Epithelial cell of esophagus (primary cell): ENCODE results near the gene NOP56.
A peak's percentile ranks its signal among the peaks of the same experiment; 100 is the strongest.
"Not testable (repeated sequence)": the region's sequence is repeated elsewhere in the genome, so short reads cannot be mapped to it uniquely, and the experiment has no call there.

Source experiments
- DNase-seq: peaks from one replicate; pipeline ENCODE4 v3.0.0; 2010; ENCODE audit warnings: low read depth
- H3K4me3 ChIP-seq: 2 replicates; pipeline ENCODE4 v1.5.1; 2011; ENCODE audit warnings: mild to moderate bottlenecking, low read length, control low read depth
- TF ChIP-seq, protein P1 (sequence below): IDR thresholded peaks from 2 replicates; pipeline ENCODE4 v1.5.1; 2011; ENCODE audit warnings: low read depth, mild to moderate bottlenecking, low read length, control low read depth, inconsistent platforms; ENCODE audit not compliant: insufficient read depth; ENCODE audit errors: missing control alignments

NOP56 gene

DNA sequence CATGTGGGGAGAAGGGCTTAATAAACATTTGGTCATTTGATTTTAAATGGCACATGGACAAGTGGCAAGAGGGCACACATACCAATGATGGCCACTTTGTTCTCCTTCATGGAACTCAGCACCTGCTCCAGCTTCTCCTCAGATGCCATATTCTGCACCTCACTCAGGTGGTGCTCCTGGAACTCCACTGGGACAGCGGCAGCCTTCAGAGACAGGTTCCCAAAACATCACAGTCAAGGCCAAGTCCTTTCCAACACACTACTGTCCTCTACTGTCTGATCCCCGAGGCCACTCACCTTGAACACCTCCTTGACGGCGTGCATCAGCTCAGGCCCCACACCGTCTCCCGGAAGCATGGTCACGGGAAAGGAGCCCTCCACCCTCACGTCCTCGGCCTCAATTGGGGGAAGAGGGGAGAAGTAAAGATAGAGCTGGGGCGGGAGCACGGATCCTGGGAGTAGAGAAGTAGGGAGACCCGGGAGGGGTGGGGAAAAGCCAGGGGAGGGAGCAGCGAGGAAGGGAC lies 11.0 kb downstream of the NOP56 start:
- no peak for DNase-seq
- H3K4me3 ChIP-seq, result peak overlapping the region; percentile 99
- TF ChIP-seq, protein P1, sequence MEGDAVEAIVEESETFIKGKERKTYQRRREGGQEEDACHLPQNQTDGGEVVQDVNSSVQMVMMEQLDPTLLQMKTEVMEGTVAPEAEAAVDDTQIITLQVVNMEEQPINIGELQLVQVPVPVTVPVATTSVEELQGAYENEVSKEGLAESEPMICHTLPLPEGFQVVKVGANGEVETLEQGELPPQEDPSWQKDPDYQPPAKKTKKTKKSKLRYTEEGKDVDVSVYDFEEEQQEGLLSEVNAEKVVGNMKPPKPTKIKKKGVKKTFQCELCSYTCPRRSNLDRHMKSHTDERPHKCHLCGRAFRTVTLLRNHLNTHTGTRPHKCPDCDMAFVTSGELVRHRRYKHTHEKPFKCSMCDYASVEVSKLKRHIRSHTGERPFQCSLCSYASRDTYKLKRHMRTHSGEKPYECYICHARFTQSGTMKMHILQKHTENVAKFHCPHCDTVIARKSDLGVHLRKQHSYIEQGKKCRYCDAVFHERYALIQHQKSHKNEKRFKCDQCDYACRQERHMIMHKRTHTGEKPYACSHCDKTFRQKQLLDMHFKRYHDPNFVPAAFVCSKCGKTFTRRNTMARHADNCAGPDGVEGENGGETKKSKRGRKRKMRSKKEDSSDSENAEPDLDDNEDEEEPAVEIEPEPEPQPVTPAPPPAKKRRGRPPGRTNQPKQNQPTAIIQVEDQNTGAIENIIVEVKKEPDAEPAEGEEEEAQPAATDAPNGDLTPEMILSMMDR, result no peak

DNA sequence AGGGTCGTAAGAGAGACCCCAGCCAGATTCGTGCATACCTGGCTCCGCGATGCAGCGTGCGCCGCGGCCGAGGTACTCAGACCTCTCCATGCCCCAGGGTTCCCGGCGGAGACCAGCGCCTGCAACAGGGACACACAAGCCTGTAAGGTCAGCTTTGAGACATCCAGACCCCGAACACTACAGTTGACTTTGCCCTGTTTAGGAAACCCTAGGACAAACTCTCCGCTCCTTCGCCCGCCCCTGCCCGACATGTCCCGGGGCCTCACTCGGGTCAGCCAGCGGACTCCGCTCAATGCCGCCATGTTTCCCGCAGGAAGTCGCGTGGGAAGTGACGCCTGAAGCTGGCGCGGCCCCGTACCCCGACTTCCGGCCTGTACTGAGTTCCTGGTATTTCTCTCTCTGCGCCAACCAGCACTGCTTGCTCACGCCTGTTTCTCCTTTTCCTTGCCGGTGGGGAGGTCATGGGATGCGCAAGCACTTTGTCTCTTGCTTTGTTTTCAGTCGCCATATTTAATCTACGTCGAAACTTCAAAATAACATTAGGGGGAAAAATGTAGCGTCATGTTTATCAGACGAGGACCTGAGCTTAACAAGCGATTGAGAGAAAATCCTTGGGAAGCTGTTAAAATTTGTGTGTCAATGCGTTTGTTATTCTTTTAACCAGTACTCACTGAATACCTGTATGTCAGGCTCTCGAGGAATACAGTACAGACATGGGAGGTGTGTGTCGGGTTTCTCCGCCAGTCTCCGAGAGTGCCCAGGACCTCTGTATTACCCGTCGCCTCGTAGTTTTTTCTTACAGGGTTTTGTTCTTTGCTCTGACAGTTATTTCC lies 11.7 kb downstream of the NOP56 start, which contains the start of gene IDH3B:
TSS of gene IDH3B (minus strand) at position 330 of the 833 bp plus-strand sequence. CDS start at position 302, 28 bp downstream.
- TF ChIP-seq, protein P1, result no peak
- peak; percentile 95 for DNase-seq
- H3K4me3 ChIP-seq, result peak within 1 kb of the TSS; percentile 99

DNA sequence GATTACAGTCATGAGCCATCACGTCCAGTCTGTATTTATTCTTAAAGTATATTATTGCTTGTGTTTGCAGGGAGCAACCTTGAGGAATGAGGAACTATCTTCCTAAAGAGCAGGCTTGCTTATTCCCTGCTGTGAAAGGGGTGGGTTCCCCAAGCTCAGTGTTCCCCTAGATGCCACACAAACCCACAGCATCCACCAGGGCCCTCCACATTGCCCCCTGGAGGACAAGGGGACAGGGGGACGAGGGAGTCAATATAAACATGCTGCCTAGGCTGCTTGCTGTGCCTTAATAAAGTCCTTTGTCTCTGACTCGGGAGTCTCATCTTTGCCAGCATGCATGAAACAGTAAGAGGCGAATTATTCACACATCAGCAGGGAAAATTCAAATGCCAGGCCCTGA lies 19.5 kb downstream of the NOP56 start:
- DNase-seq, result no peak

DNA sequence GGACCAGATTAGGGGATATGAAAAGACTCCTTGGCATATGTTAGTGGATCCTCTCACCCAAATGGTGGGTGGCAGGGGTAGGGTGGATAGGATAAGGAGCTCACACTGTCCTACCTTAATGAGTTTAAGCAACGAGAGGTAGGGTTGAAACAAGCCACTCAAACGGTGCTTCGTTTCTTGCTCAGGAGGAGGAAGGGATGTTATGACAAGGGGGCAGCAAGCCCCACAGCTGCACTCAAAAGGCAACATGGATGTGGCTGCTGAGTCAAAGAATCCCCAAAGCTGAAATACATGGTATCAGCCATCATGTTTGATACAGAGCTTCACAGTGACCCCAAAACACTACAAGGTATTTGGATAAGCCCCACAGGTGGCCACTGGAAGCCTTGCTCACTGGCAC lies 20.0 kb downstream of the NOP56 start:
- H3K4me3 ChIP-seq, result no peak overlapping the region
- no peak for DNase-seq
- TF ChIP-seq, protein P1, result no peak

More for the DNA sequence above, 19.5 kb downstream of the NOP56 start:
- TF ChIP-seq, protein P1, result peak; percentile 20
- no peak overlapping the region for H3K4me3 ChIP-seq

DNA sequence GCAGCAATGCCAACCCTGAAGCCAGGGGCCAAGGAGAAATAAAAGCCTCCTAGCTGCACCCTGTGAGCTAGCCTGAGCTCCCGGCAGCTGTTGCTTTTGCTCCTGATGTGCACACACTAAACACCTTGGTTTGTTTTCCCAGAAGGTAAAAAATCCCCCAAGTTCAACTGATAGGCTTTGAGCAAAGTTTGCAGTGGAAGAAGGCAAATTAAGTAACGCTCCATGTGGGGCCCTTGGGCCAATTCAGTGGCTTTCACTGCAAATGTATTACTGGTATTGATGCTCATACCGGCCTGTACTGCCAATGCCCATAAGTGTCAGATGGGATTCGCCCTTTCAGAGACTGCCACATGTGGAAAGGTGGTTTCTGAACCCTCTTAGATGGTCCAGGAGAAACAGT lies 21.0 kb downstream of the NOP56 start:
- H3K4me3 ChIP-seq, result no peak overlapping the region
- TF ChIP-seq, protein P1, result no peak
- no peak for DNase-seq

DNA sequence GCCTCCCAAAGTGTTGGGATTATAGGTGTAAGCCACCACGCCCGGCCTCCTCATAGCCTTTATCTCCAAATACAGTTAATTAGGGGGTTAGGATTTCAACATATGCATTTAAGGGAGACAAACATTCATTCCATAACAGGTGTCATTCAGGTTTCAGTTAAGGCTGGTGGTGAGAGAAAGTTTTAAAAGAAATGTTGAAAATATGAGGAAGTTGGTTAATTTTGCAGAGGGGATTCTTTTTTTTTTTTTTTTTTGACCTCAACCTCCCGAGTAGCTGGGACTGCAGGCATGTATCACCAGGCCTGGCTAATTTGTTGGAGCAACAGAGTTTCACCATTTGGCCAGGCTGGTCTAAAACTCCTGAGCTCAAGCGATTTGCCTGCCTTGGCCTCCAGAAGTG lies 27.6 kb downstream of the NOP56 start:
- no peak for DNase-seq
- TF ChIP-seq, protein P1, result no peak
- no peak overlapping the region for H3K4me3 ChIP-seq

DNA sequence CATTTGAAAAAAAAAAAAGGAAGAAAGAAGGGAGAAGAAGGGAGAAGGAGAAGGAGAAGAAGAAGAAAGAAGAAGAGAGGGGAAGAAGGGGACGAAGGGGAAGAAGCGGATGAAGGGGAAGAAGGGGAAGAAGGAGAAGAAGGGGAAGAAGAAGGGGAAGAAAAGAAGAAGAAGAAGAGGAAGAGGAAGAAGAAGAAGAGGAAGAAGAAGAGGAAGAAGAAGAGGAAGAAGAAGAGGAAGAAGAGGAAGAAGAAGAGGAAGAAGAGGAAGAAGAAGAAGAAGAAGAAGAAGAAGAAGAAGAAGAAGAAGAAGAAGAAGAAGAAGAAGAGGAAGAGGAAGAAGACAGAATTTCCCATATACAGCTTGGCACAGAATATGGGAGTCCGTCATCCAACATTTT lies 29.6 kb downstream of the NOP56 start:
- not testable (repeated sequence) for H3K4me3 ChIP-seq

DNA sequence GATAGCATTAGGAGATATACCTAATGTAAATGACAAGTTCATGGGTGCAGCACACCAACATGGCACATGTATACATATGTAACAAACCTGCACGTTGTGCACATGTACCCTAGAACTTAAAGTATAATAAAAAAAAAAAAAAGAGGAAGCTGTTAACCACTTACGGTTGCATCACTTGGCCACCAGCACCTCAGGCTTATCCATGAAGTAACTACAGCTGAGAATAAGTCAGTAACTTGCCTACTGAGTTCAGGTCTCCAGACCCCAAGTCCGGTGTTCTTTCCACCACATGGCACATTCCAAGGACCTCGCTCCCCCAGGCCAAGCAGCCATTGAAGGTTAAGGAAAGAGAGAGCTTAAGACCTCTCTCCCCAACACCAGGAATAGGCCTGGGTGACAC lies 32.4 kb downstream of the NOP56 start:
- DNase-seq, H3K4me3 ChIP-seq: not testable (repeated sequence)

More for the DNA sequence above, 29.6 kb downstream of the NOP56 start:
- not testable (repeated sequence) for DNase-seq
